AG09309 (cell line): ENCODE data around the gene GLI2.

Source experiments
- DNase-seq: peaks from one replicate; pipeline ENCODE4 v3.0.0-alpha.2; 2010; ENCODE audit warnings: low read depth
- H3K4me3 ChIP-seq: 2 replicates; pipeline ENCODE4 v1.5.1; 2011; ENCODE audit warnings: mild to moderate bottlenecking, low read depth, low read length, moderate library complexity; ENCODE audit not compliant: control insufficient read depth
- TF ChIP-seq, protein P1 (sequence below): IDR thresholded peaks from 2 replicates; pipeline ENCODE4 v1.5.1; 2011; ENCODE audit warnings: mild to moderate bottlenecking, low read depth, low read length, inconsistent platforms; ENCODE audit not compliant: insufficient read depth, control insufficient read depth; ENCODE audit errors: missing control alignments

Gene GLI2

DNA sequence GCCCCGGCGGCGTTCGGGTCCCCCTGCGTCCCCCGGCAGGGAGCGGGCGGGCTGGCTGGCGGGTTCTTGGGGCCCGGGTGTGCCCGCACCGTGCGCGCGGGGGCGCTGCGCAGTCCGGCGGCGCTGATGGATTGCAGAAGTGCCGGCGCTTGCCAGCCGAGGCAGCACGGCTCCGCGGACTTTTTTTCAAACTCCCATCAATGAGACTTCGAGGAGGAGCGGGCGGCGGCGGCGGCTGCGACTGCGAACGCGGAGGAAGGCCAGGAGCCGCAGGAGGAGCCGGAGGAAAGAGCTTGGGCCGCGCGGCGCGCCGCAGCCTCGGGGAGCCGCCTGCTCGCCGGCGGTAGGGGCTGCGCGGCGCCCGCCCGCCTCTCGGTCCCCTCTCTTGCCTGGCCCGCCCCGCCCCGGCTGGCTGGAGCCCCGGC, at the start of gene GLI2:
GLI2 (plus strand) TSS at position 123 of the 425 bp plus-strand sequence. CDS start 61,453 bp downstream, outside the sequence.
- peak within 1 kb of the TSS; percentile 78 for H3K4me3 ChIP-seq
- TF ChIP-seq, protein P1, sequence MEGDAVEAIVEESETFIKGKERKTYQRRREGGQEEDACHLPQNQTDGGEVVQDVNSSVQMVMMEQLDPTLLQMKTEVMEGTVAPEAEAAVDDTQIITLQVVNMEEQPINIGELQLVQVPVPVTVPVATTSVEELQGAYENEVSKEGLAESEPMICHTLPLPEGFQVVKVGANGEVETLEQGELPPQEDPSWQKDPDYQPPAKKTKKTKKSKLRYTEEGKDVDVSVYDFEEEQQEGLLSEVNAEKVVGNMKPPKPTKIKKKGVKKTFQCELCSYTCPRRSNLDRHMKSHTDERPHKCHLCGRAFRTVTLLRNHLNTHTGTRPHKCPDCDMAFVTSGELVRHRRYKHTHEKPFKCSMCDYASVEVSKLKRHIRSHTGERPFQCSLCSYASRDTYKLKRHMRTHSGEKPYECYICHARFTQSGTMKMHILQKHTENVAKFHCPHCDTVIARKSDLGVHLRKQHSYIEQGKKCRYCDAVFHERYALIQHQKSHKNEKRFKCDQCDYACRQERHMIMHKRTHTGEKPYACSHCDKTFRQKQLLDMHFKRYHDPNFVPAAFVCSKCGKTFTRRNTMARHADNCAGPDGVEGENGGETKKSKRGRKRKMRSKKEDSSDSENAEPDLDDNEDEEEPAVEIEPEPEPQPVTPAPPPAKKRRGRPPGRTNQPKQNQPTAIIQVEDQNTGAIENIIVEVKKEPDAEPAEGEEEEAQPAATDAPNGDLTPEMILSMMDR, result peak; percentile 52
- DNase-seq, result peak; percentile 57

DNA sequence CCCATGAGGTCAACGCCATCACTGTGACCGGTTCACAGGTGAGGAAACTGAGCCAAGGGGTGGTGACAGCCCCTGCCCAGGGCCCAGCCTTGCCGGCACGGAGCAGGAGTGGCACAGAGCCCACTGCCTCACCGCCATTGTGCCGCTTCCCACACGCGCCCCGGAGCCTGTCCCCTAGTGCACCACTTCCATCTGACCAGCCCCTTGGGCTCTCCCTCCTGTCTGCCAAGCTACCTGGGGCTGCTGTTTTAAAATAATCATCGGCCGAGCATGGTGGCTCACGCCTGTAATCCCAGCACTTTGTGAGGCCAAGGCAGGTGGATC, 49.7 kb upstream of the GLI2 start:
- H3K4me3 ChIP-seq, result no peak overlapping the region
- DNase-seq, result no peak
- TF ChIP-seq, protein P1, result no peak

DNA sequence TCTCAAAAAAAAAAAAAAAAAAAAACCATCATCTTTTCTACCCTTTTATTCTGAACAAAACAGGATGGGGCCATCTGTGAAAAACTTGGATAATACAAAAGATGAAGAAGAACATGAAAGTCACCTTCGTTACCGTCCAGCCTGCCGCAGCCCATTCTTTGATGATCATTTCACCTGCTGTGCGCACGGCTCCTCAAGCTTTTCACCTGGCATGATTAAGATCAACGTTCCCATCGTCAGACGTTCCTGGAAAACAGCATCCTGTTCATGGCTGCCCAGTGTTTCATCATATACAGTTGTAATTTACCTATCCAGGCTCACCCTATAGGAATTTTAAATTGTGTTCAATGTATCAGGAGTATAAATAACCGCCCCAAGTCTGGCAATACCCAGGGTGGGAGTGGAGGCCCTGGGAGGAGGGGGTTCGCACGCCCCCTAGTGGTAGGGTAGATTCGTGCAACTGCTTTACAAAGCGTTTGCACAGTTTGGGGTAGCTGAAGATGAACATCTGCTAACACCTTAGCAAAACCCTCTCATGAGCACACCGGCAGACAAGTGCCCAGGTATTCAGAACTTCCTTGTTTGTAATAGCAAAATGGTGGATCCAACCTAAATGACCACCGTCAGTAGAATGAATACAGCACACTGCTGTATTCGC, 49.0 kb upstream of the GLI2 start:
- no peak overlapping the region for H3K4me3 ChIP-seq
- DNase-seq, result no peak
- TF ChIP-seq, protein P1, result peak; percentile 34

DNA sequence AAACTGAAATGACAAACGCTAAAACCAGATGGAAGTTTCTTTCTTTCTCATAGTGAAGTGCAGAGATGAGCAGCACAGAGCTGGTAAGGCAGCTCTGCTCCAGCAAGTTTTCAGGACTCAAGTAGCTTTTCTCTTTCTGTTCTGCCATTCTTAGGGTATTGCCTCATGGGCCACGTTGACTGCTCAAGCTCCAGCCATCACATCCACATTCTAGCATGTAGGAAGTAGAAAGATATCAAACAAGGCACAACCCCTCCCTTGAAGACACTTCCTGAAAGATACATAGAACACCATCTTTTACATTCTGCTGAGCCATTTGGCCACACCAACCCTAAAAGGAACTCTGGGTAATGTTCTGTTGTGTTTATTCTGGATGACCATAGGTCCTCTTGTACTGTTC, 48.5 kb upstream of the GLI2 start:
- TF ChIP-seq, protein P1, result no peak
- H3K4me3 ChIP-seq, result no peak overlapping the region

DNA sequence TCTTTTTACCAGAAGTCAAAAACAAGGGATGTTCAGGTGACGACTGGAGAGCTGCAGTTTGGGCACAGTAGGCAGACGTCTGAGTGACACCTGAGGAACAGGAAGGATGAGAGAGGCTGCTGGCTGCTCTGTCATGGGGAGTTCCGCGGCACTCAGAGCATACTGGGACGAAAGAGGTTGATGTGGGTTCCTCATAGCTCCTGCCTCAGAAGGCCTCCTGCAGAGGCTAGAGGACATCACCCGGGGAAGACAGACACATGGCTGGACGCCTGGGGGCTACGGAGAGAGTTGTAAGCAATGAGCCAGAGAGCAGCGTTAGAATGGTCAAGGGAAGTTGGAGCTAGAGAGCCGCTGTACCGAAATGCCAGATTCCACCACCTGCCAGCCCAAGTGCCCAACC, 45.1 kb upstream of the GLI2 start:
- TF ChIP-seq, protein P1, result no peak
- DNase-seq, result no peak

More for the DNA sequence above, 48.5 kb upstream of the GLI2 start:
- DNase-seq, result no peak

DNA sequence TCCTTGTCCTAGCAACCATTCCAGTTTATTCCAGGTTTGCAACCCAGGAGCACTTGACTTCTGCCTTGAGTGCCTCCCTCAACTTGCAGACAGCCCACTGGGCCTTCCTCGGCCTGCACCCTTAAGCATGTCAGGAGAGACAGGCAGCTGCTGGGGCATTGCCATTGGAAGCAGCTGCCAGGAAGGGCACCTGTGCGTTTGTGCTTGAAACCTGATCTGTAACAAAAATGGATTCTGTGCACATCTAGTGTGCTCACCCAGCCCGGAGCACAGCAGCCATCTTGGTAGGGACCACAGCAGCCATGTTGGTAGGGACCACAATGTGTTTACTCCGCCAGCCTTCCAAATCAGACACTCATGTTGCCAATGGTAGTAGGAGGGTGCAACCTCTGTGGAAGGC, 44.3 kb upstream of the GLI2 start:
- H3K4me3 ChIP-seq, result no peak overlapping the region
- DNase-seq, result no peak
- TF ChIP-seq, protein P1, result no peak

More for the DNA sequence above, 45.1 kb upstream of the GLI2 start:
- no peak overlapping the region for H3K4me3 ChIP-seq

DNA sequence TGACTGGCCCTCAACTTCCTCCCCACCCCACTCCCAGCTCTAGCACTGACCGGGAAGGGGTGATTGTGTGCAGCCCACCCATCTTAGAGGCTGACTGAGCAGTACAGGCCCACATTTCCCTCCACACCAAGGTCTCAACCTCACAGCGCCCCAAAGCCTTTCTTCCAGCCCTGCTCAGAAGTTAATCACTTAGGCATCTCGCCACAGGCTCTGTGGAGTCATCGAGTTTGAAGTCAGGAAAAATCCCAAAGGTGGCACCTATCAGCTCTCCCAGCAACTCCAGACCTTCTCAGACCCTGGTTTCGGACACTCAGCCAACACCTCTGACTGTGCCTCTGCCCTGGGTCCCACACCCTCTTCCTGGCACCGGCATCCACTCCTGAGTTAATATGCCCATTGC, 43.0 kb upstream of the GLI2 start:
- TF ChIP-seq, protein P1, result no peak
- no peak for DNase-seq
- H3K4me3 ChIP-seq, result no peak overlapping the region
